Measurements from ENCODE around the gene SLCO2A1. TPM values are rescaled to one million over a fixed set of nuclear protein-coding genes. Genes with fewer than 3 reads are reported as not detected.

Gene SLCO2A1
- total RNA-seq, 4 donors from 2014 or later = 0.07 to 2.4 (median 1.3) TPM

- intact Hi-C loops (cut with DNase I; ENCODE audit: low total_unique reads) = loop anchor here (1.0 to 5.0 kb wide), 2 partner anchors 108 to 1200 kb away; no protein-coding TSS in a partner anchor
- ATAC-seq (peak; percentile 53 to 80), DNase-seq (no peak)
- H3K36me3 ChIP-seq = no peaks in the 10 kb centered on the region
- in situ Hi-C loops (cut with MboI; ENCODE audit: low sequenced_read_pairs in 4 of 4) = loop anchor here in 1 of 4 donors (10.0 kb wide), 1 partner anchor 113 kb away; no protein-coding TSS in a partner anchor
- TF ChIP-seq POLR2A (IDR thresholded peaks at IDR 0.05) (no peak), CTCF (IDR thresholded peaks at IDR 0.05 in 4 of 5, conservative IDR thresholded peaks at IDR 0.05 in 1 of 5) (peak; percentile 59 to 89 (median 85))
- H3K4me1 ChIP-seq = peaks cover 0 to 9% of the 10 kb centered on the region in 2 donors
- H3K27ac ChIP-seq = no peak overlapping the region
- no peaks in the 10 kb centered on the region for H3K9me3 ChIP-seq
- peaks cover 0 to 2% (median 0%) of the 10 kb centered on the region in 3 donors for H3K27me3 ChIP-seq
- peak overlapping the region; percentile 28 to 80 (median 52) for H3K4me3 ChIP-seq
These were observed 102.1 kb downstream of the SLCO2A1 start for GRCh38 chr3:133927540-133928066.

- H3K36me3 ChIP-seq = no peaks in the 10 kb centered on the region
- no peak overlapping the region for H3K27ac ChIP-seq
- peaks cover 0 to 2% (median 0%) of the 10 kb centered on the region in 3 donors for H3K27me3 ChIP-seq
- ATAC-seq (peak in 1 of 2 donors; percentile 32), DNase-seq (no peak)
- in situ Hi-C loops (cut with MboI; ENCODE audit: low sequenced_read_pairs in 4 of 4) = loop anchor here in 1 of 4 donors (10.0 kb wide), 1 partner anchor 112 kb away; no protein-coding TSS in a partner anchor
- H3K4me3 ChIP-seq = peak overlapping the region; percentile 28 to 80 (median 52)
- no peaks in the 10 kb centered on the region for H3K9me3 ChIP-seq
- TF ChIP-seq CTCF (IDR thresholded peaks at IDR 0.05 in 4 of 5, conservative IDR thresholded peaks at IDR 0.05 in 1 of 5) (no peak), POLR2A (IDR thresholded peaks at IDR 0.05) (no peak)
- intact Hi-C loops (cut with DNase I; ENCODE audit: low total_unique reads) = loop anchor here (1.0 to 5.0 kb wide), 2 partner anchors 108 to 1200 kb away; no protein-coding TSS in a partner anchor
- peaks cover 0 to 9% of the 10 kb centered on the region in 2 donors for H3K4me1 ChIP-seq
These were observed 102.8 kb downstream of the SLCO2A1 start for GRCh38 chr3:133926736-133927539.

GRCh38 chr3:133925960-133926735, 103.6 kb downstream of the SLCO2A1 start:
- no peaks in the 10 kb centered on the region for H3K36me3 ChIP-seq
- in situ Hi-C loops (cut with MboI; ENCODE audit: low sequenced_read_pairs in 4 of 4) = loop anchor here in 1 of 4 donors (10.0 kb wide), 1 partner anchor 111 kb away; no protein-coding TSS in a partner anchor
- H3K4me1 ChIP-seq = peaks cover 0 to 9% of the 10 kb centered on the region in 2 donors
- peaks cover 0 to 2% (median 0%) of the 10 kb centered on the region in 3 donors for H3K27me3 ChIP-seq
- H3K27ac ChIP-seq = no peak overlapping the region
- ATAC-seq (no peak), DNase-seq (no peak)
- TF ChIP-seq POLR2A (IDR thresholded peaks at IDR 0.05) (no peak), CTCF (IDR thresholded peaks at IDR 0.05 in 4 of 5, conservative IDR thresholded peaks at IDR 0.05 in 1 of 5) (no peak)
- H3K9me3 ChIP-seq = no peaks in the 10 kb centered on the region
- H3K4me3 ChIP-seq = no peak overlapping the region
- intact Hi-C loops (cut with DNase I; ENCODE audit: low total_unique reads) = loop anchor here (5.0 kb wide), 1 partner anchor 1199 kb away; no protein-coding TSS in a partner anchor

- no peak overlapping the region for H3K27ac ChIP-seq
- H3K4me3 ChIP-seq = no peak overlapping the region
- ATAC-seq (no peak), DNase-seq (no peak)
- intact Hi-C loops (cut with DNase I; ENCODE audit: low total_unique reads) = no loop called here
- H3K4me1 ChIP-seq = peaks cover 0 to 9% of the 10 kb centered on the region in 2 donors
- no peaks in the 10 kb centered on the region for H3K9me3 ChIP-seq
- no peak for TF ChIP-seq CTCF (IDR thresholded peaks at IDR 0.05 in 4 of 5, conservative IDR thresholded peaks at IDR 0.05 in 1 of 5)
- H3K27me3 ChIP-seq = no peaks in the 10 kb centered on the region
- in situ Hi-C loops (cut with MboI; ENCODE audit: low sequenced_read_pairs in 4 of 4) = loop anchor here in 1 of 4 donors (10.0 kb wide), 1 partner anchor 109 kb away; no protein-coding TSS in a partner anchor
- no peaks in the 10 kb centered on the region for H3K36me3 ChIP-seq
These were observed 105.7 kb downstream of the SLCO2A1 start for GRCh38 chr3:133924041-133924440.
